ENCODE results near the gene ZBTB47.

Gene ZBTB47

GRCh38 chr3:42709621-42710020, 56.1 kb downstream of the ZBTB47 start:
- Histone ChIP-seq H3K9me3 (ENCODE audit: control extremely low read depth in 1 of 5, control insufficient read depth in 4 of 5, insufficient read depth in 2 of 5, low read depth in 1 of 5, low read length in 4 of 5) (no peaks in the 10 kb centered on the region), H3K4me1 (ENCODE audit: control extremely low read depth in 1 of 4, control insufficient read depth in 4 of 4, insufficient read depth in 4 of 4, low read length in 3 of 4) (no peaks in the 10 kb centered on the region), H3K27me3 (replicated peaks in 2 of 5; ENCODE audit: control insufficient read depth in 4 of 5, insufficient read depth in 5 of 5, low read length in 4 of 5) (peaks cover 0 to 4% (median 0%) of the 10 kb centered on the region in 5 experiments), H3K4me3 (ENCODE audit: control insufficient read depth in 1 of 7, extremely low read depth in 1 of 7, insufficient read depth in 4 of 7, low read depth in 2 of 7, low read length in 6 of 7) (no peak overlapping the region), H3K36me3 (ENCODE audit: control insufficient read depth in 4 of 4, insufficient read depth in 4 of 4, low read length in 3 of 4) (no peaks in the 10 kb centered on the region), H3K27ac (ENCODE audit: insufficient read depth in 1 of 2, low read depth in 1 of 2, low read length in 2 of 2, poor library complexity in 1 of 2, severe bottlenecking in 2 of 2) (no peak overlapping the region)
- ChIA-PET CTCF (interaction anchor here (1.3 kb wide), 1 partner anchor 138 kb away, joined by 3 read pairs; no protein-coding TSS in a partner anchor), POLR2A (interaction anchor here (0.5 kb wide), 1 partner anchor 58 kb away, joined by 3 read pairs; no protein-coding TSS in a partner anchor)
- no peak for DNase-seq
- 94% methylated on average over 7 of the region's 10 CpGs for WGBS (ENCODE audit: insufficient coverage)

GRCh38 chr3:42710323-42711021, 57.0 kb downstream of the ZBTB47 start:
- Histone ChIP-seq H3K36me3 (ENCODE audit: control insufficient read depth in 4 of 4, insufficient read depth in 4 of 4, low read length in 3 of 4) (no peaks in the 10 kb centered on the region), H3K27me3 (replicated peaks in 2 of 5; ENCODE audit: control insufficient read depth in 4 of 5, insufficient read depth in 5 of 5, low read length in 4 of 5) (peaks cover 0 to 4% (median 0%) of the 10 kb centered on the region in 5 experiments), H3K9me3 (ENCODE audit: control extremely low read depth in 1 of 5, control insufficient read depth in 4 of 5, insufficient read depth in 2 of 5, low read depth in 1 of 5, low read length in 4 of 5) (no peaks in the 10 kb centered on the region), H3K4me1 (ENCODE audit: control extremely low read depth in 1 of 4, control insufficient read depth in 4 of 4, insufficient read depth in 4 of 4, low read length in 3 of 4) (no peaks in the 10 kb centered on the region), H3K4me3 (ENCODE audit: control insufficient read depth in 1 of 7, extremely low read depth in 1 of 7, insufficient read depth in 4 of 7, low read depth in 2 of 7, low read length in 6 of 7) (no peak overlapping the region), H3K27ac (ENCODE audit: insufficient read depth in 1 of 2, low read depth in 1 of 2, low read length in 2 of 2, poor library complexity in 1 of 2, severe bottlenecking in 2 of 2) (no peak overlapping the region)
- ChIA-PET CTCF (interaction anchor here (1.3 to 2.0 kb wide), 2 partner anchors 11 to 139 kb away, joined by 3 to 4 read pairs; no protein-coding TSS in a partner anchor), POLR2A (interaction anchor here (0.5 kb wide), 1 partner anchor 57 kb away, joined by 3 read pairs; no protein-coding TSS in a partner anchor)
- 91% methylated on average over 6 of the region's 7 CpGs for WGBS (ENCODE audit: insufficient coverage)
- DNase-seq = no peak

DNA sequence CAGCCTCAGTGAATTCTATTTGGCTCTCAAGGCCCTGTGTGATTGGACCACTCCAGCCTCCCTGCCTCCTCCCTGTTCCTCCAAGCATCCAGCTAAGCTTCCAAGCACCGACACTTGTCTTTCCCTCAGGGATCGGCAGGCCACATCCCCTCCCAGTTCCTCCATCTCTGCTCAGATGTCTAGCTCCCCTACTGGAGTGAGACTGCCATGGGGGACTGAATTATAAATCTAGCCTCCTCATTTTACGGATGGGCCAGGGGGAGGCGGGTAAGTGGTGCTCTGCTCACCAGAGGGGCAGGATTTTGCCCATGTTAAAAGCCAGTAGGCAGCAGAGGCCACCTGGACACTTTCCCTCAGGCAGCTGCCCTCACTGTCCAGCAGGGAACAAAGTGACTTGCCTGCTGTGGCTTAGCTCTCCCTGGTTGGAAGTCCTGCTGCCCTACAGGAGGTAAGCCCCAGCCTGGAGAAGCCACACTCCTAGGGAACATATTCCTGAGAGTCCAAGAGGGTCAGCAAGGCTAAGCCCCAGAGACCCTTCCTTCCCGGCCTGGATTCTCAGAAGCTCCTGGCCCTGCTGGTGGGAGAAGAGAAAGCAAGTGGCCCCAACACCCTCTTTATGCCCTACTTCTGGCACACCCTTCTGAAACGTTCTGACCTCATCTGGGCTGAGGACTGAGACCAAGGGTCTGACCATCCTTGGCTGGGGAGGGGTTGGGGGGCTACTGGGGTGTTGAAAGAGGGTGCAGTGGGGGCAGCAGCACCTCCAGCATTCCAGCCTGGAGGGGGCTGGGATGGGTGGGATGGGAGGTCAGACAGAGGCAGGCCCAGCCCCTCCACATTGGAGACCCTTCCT, 58.2 kb downstream of the ZBTB47 start:
- no peak for DNase-seq
- H3K36me3 ChIP-seq (ENCODE audit: control insufficient read depth in 4 of 4, insufficient read depth in 4 of 4, low read length in 3 of 4) = no peaks in the 10 kb centered on the region
- no peak overlapping the region for H3K4me3 ChIP-seq (ENCODE audit: control insufficient read depth in 1 of 7, extremely low read depth in 1 of 7, insufficient read depth in 4 of 7, low read depth in 2 of 7, low read length in 6 of 7)
- H3K27me3 ChIP-seq (replicated peaks in 2 of 5; ENCODE audit: control insufficient read depth in 4 of 5, insufficient read depth in 5 of 5, low read length in 4 of 5) = peaks cover 0 to 4% (median 0%) of the 10 kb centered on the region in 5 experiments
- CTCF ChIA-PET = interaction anchor here (1.1 to 2.0 kb wide), 3 partner anchors 10 to 33 kb away, joined by 3 to 4 read pairs (median 4); no protein-coding TSS in a partner anchor
- no peak overlapping the region for H3K27ac ChIP-seq (ENCODE audit: insufficient read depth in 1 of 2, low read depth in 1 of 2, low read length in 2 of 2, poor library complexity in 1 of 2, severe bottlenecking in 2 of 2)
- no peaks in the 10 kb centered on the region for H3K9me3 ChIP-seq (ENCODE audit: control extremely low read depth in 1 of 5, control insufficient read depth in 4 of 5, insufficient read depth in 2 of 5, low read depth in 1 of 5, low read length in 4 of 5)
- WGBS (ENCODE audit: insufficient coverage) = 83% methylated on average over 5 of the region's 6 CpGs
- H3K4me1 ChIP-seq (ENCODE audit: control extremely low read depth in 1 of 4, control insufficient read depth in 4 of 4, insufficient read depth in 4 of 4, low read length in 3 of 4) = no peaks in the 10 kb centered on the region
- POLR2A ChIA-PET = no interaction called here

DNA sequence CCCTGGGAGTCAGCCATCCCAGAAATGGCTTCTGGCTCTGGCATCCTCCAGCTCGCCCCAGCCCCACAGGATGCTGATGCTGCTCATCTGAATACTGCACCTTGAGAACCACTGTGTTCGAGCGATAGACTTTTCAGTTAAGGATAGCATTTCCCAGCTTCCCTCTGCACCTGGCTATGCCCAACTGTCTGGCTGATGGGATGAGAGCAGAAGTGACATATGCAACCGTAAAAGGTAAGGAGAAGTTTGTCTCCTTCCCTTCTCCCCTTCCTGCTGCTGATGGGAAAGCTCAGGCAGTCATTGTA, 58.8 kb downstream of the ZBTB47 start:
- WGBS (ENCODE audit: insufficient coverage) = 96% methylated on average over 4 of the region's 4 CpGs
- CTCF ChIA-PET = interaction anchor here (1.1 to 2.0 kb wide), 3 partner anchors 9 to 32 kb away, joined by 3 to 4 read pairs (median 4); no protein-coding TSS in a partner anchor

GRCh38 chr3:42712688-42713372, 59.3 kb downstream of the ZBTB47 start:
- Histone ChIP-seq H3K4me1 (ENCODE audit: control extremely low read depth in 1 of 4, control insufficient read depth in 4 of 4, insufficient read depth in 4 of 4, low read length in 3 of 4) (no peaks in the 10 kb centered on the region), H3K27ac (ENCODE audit: insufficient read depth in 1 of 2, low read depth in 1 of 2, low read length in 2 of 2, poor library complexity in 1 of 2, severe bottlenecking in 2 of 2) (no peak overlapping the region), H3K36me3 (ENCODE audit: control insufficient read depth in 4 of 4, insufficient read depth in 4 of 4, low read length in 3 of 4) (no peaks in the 10 kb centered on the region), H3K9me3 (ENCODE audit: control extremely low read depth in 1 of 5, control insufficient read depth in 4 of 5, insufficient read depth in 2 of 5, low read depth in 1 of 5, low read length in 4 of 5) (no peaks in the 10 kb centered on the region), H3K4me3 (ENCODE audit: control insufficient read depth in 1 of 7, extremely low read depth in 1 of 7, insufficient read depth in 4 of 7, low read depth in 2 of 7, low read length in 6 of 7) (no peak overlapping the region), H3K27me3 (replicated peaks in 2 of 5; ENCODE audit: control insufficient read depth in 4 of 5, insufficient read depth in 5 of 5, low read length in 4 of 5) (no peaks in the 10 kb centered on the region)
- WGBS (ENCODE audit: insufficient coverage) = 79% methylated on average over 2 of the region's 5 CpGs
- POLR2A ChIA-PET = no interaction called here
- CTCF ChIA-PET = interaction anchor here (1.1 to 2.0 kb wide), 3 partner anchors 9 to 165 kb away, joined by 3 to 4 read pairs (median 3); no protein-coding TSS in a partner anchor
- DNase-seq = no peak

More for the DNA sequence above, 58.8 kb downstream of the ZBTB47 start:
- Histone ChIP-seq H3K27ac (ENCODE audit: insufficient read depth in 1 of 2, low read depth in 1 of 2, low read length in 2 of 2, poor library complexity in 1 of 2, severe bottlenecking in 2 of 2) (no peak overlapping the region), H3K27me3 (replicated peaks in 2 of 5; ENCODE audit: control insufficient read depth in 4 of 5, insufficient read depth in 5 of 5, low read length in 4 of 5) (no peaks in the 10 kb centered on the region), H3K4me1 (ENCODE audit: control extremely low read depth in 1 of 4, control insufficient read depth in 4 of 4, insufficient read depth in 4 of 4, low read length in 3 of 4) (no peaks in the 10 kb centered on the region), H3K36me3 (ENCODE audit: control insufficient read depth in 4 of 4, insufficient read depth in 4 of 4, low read length in 3 of 4) (no peaks in the 10 kb centered on the region), H3K4me3 (ENCODE audit: control insufficient read depth in 1 of 7, extremely low read depth in 1 of 7, insufficient read depth in 4 of 7, low read depth in 2 of 7, low read length in 6 of 7) (no peak overlapping the region), H3K9me3 (ENCODE audit: control extremely low read depth in 1 of 5, control insufficient read depth in 4 of 5, insufficient read depth in 2 of 5, low read depth in 1 of 5, low read length in 4 of 5) (no peaks in the 10 kb centered on the region)
- DNase-seq = no peak
- POLR2A ChIA-PET = no interaction called here

DNA sequence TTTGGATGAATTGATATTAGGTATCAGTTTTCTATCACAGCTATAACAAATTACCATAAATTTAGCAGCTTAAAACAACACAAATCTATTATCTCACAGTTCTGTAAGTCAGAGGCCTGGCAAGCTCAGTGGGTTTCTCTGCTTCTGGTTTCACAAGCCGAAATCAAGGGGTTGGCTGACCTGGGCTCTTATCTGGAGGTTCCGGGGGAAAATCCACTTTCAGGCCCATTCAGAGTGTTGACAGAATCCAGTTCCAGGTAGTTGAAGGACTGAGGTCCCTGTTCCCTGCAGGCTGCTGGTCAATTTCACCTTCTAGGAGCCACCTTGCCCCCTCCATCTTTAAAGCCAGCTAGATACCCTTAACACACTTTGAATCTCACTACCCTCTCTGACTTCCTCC, 60.2 kb downstream of the ZBTB47 start:
- no peaks in the 10 kb centered on the region for H3K36me3 ChIP-seq (ENCODE audit: control insufficient read depth in 4 of 4, insufficient read depth in 4 of 4, low read length in 3 of 4)
- ChIA-PET CTCF (interaction anchor here (1.4 kb wide), 1 partner anchor 166 kb away, joined by 3 read pairs; no protein-coding TSS in a partner anchor), POLR2A (no interaction called here)
- no peak for DNase-seq
- no peaks in the 10 kb centered on the region for H3K27me3 ChIP-seq (replicated peaks in 2 of 5; ENCODE audit: control insufficient read depth in 4 of 5, insufficient read depth in 5 of 5, low read length in 4 of 5)
- no peak overlapping the region for H3K27ac ChIP-seq (ENCODE audit: insufficient read depth in 1 of 2, low read depth in 1 of 2, low read length in 2 of 2, poor library complexity in 1 of 2, severe bottlenecking in 2 of 2)
- no peaks in the 10 kb centered on the region for H3K4me1 ChIP-seq (ENCODE audit: control extremely low read depth in 1 of 4, control insufficient read depth in 4 of 4, insufficient read depth in 4 of 4, low read length in 3 of 4)
- no peak overlapping the region for H3K4me3 ChIP-seq (ENCODE audit: control insufficient read depth in 1 of 7, extremely low read depth in 1 of 7, insufficient read depth in 4 of 7, low read depth in 2 of 7, low read length in 6 of 7)
- no peaks in the 10 kb centered on the region for H3K9me3 ChIP-seq (ENCODE audit: control extremely low read depth in 1 of 5, control insufficient read depth in 4 of 5, insufficient read depth in 2 of 5, low read depth in 1 of 5, low read length in 4 of 5)
- WGBS (ENCODE audit: insufficient coverage) = 96% methylated on average over 2 of the region's 2 CpGs

Measured in common myeloid progenitor, CD34-positive (primary cell).